Measurements from ENCODE around the gene MAPKAPK5. TPM values are rescaled to one million over a fixed set of nuclear protein-coding genes. Genes with fewer than 3 reads are reported as not detected.

The MAPKAPK5 gene
- polyA plus RNA-seq, 1 donor from 2014 or later, result 35.0 TPM

GRCh38 chr12:111846016-111846415 is 4.0 kb downstream of the MAPKAPK5 start:
- Mint-ChIP-seq H3K36me3 (peaks cover 4% of the 10 kb centered on the region), H3K27me3 (no peaks in the 10 kb centered on the region), H3K4me3 (peak overlapping the region in 1 of 4 donors; percentile 17), H3K4me1 (peaks cover 24 to 31% (median 28%) of the 10 kb centered on the region in 3 donors), H3K27ac (peak overlapping the region in 1 of 3 donors; percentile 23), H3K9me3 (peaks cover 0 to 7% (median 3%) of the 10 kb centered on the region in 3 donors)

DNA sequence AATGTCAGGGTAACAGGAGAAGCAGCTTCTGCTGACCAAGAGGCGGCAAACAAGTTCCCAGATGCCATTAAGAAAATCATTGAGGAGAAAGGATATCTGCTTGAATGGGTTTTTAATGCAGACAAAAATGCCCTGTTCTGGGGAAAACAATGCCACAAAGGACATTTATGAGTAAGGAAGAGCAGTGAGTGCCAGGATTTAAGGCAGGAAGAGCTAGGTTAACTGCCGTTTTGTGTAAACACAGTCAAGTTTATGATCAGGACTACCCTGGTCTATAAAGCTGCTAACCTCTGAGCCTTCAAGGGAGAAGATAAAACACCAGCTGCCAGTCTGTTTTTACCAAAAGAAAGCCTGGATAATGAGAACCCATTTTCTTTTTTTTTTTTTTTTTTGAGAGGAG is 8.5 kb downstream of the MAPKAPK5 start:
- H3K4me3 Mint-ChIP-seq, result no peak overlapping the region
- H3K27me3 Mint-ChIP-seq, result no peaks in the 10 kb centered on the region
- H3K27ac Mint-ChIP-seq, result no peak overlapping the region
- peaks cover 8% of the 10 kb centered on the region for H3K36me3 Mint-ChIP-seq
- H3K4me1 Mint-ChIP-seq, result peaks cover 11 to 22% (median 16%) of the 10 kb centered on the region in 3 donors
- peaks cover 0 to 7% (median 0%) of the 10 kb centered on the region in 3 donors for H3K9me3 Mint-ChIP-seq

- H3K27ac Mint-ChIP-seq, result no peak overlapping the region
- H3K4me3 Mint-ChIP-seq, result no peak overlapping the region
- H3K36me3 Mint-ChIP-seq, result peaks cover 5% of the 10 kb centered on the region
- H3K9me3 Mint-ChIP-seq, result no peaks in the 10 kb centered on the region
- H3K27me3 Mint-ChIP-seq, result no peaks in the 10 kb centered on the region
- peaks cover 10 to 23% (median 11%) of the 10 kb centered on the region in 3 donors for H3K4me1 Mint-ChIP-seq
Observed at GRCh38 chr12:111858186-111858585, 16.2 kb downstream of the MAPKAPK5 start.

DNA sequence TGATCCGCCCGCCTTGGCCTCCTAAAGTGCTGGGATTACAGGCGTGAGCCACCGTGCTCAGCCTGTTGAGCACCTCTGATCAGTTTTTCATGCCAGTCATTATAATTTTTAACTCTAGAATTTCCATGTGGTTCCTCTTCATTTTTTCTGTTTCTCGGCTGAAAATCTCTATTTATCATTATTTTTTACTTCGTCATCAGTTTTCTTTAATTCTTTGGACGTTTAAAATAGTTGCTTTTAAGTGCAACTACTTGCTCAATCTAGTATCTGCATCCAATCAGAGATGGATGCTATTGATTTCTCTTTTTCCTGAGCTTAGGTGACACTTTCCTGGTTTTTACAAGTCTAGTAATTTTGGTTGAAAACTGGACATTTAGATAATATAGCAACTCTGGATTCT is 16.8 kb downstream of the MAPKAPK5 start:
- Mint-ChIP-seq H3K9me3 (no peaks in the 10 kb centered on the region), H3K4me1 (peaks cover 10 to 23% (median 11%) of the 10 kb centered on the region in 3 donors), H3K36me3 (peaks cover 5% of the 10 kb centered on the region), H3K27ac (no peak overlapping the region), H3K4me3 (no peak overlapping the region), H3K27me3 (no peaks in the 10 kb centered on the region)

- Mint-ChIP-seq H3K4me3 (no peak overlapping the region), H3K9me3 (no peaks in the 10 kb centered on the region), H3K27me3 (no peaks in the 10 kb centered on the region), H3K4me1 (peaks cover 4 to 6% (median 4%) of the 10 kb centered on the region in 3 donors), H3K36me3 (peaks cover 3% of the 10 kb centered on the region), H3K27ac (no peak overlapping the region)
Observed at GRCh38 chr12:111864913-111865312, 22.9 kb downstream of the MAPKAPK5 start.

DNA sequence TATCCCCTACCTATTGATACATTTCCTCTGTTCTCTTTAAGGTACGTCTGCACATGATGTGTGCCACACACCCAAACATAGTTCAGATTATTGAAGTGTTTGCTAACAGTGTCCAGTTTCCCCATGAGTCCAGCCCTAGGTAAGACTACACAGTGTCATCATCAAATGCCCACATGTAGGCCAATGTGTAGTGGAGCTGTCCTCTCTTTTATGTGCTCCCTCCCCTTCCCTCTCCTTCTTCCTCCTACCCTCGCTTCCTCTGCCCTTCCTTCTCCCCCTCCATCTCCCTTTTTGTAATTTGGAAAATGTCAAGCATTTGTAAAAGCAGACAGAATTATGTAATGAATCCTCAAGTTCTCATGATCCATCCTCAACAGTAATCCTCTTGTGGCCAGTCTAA is 25.5 kb downstream of the MAPKAPK5 start:
- Mint-ChIP-seq H3K36me3 (peaks cover 13% of the 10 kb centered on the region), H3K4me3 (no peak overlapping the region), H3K9me3 (no peaks in the 10 kb centered on the region), H3K27me3 (no peaks in the 10 kb centered on the region), H3K4me1 (peaks cover 0 to 4% (median 4%) of the 10 kb centered on the region in 3 donors), H3K27ac (no peak overlapping the region)

DNA sequence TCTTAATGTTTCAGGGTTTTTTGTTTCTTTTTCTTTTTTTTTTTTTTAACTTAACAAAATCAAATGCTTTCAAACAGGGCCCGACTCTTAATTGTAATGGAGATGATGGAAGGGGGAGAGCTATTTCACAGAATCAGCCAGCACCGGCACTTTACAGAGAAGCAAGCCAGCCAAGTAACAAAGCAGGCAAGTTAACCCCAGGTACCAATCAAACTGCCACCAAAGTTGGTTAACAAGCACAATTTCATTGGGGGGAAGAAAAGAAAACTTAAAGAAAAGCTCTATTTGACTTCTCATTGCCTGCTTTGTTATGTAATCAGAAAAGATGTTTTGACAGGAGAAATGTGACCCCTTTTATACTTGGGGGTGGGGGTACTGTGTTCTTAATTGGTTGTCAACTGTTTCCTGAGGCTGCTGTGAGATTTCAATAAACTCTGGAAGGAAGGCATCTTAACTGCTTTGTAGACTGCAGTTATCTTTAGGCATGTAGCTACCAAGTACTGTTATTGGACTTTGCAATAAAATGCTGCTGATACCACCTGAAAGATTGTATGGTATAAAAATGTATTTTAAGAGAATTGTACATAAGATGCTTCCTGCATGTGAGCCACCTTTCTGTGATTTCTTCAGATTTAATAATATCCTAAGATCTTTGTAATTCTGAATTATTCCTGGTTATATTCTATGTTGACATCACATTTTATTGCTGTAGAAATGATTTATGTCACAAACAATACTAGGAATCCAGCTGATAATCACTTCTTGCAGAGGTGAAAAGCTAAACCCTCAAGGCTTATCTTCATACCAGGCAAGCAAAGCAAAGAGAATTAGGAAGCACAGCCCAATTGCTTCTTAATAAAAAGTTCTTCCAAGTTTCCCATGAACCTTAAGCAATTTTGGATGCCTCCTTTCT is 26.9 kb downstream of the MAPKAPK5 start:
- Mint-ChIP-seq H3K4me1 (peaks cover 0 to 2% (median 0%) of the 10 kb centered on the region in 3 donors), H3K9me3 (no peaks in the 10 kb centered on the region), H3K27ac (no peak overlapping the region), H3K36me3 (peaks cover 19% of the 10 kb centered on the region), H3K4me3 (no peak overlapping the region), H3K27me3 (no peaks in the 10 kb centered on the region)

DNA sequence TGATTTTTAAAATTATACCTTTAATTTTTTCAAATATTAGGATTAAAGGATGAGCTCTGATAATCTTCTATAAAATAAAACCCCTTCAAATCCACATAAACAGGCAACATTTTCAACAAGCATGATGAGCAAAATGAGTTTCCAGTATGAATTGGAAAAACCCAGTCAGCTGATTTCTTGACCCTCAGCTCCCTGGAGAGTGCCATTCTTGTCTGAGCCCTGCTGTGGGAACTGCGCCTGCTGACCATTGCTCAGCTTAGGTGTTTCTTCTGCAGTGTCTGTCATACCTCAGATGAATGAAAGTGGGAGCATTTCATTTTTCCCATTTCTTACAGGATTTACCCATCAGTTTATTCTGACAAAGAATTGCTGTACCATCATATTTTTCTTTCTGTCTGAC is 27.6 kb downstream of the MAPKAPK5 start:
- no peak overlapping the region for H3K4me3 Mint-ChIP-seq
- H3K27me3 Mint-ChIP-seq, result no peaks in the 10 kb centered on the region
- H3K9me3 Mint-ChIP-seq, result no peaks in the 10 kb centered on the region
- peaks cover 0 to 2% (median 0%) of the 10 kb centered on the region in 3 donors for H3K4me1 Mint-ChIP-seq
- H3K36me3 Mint-ChIP-seq, result peaks cover 20% of the 10 kb centered on the region
- no peak overlapping the region for H3K27ac Mint-ChIP-seq

GRCh38 chr12:111870216-111870615 is 28.2 kb downstream of the MAPKAPK5 start:
- Mint-ChIP-seq H3K4me3 (no peak overlapping the region), H3K36me3 (peaks cover 20% of the 10 kb centered on the region), H3K9me3 (no peaks in the 10 kb centered on the region), H3K4me1 (peaks cover 0 to 2% (median 0%) of the 10 kb centered on the region in 3 donors), H3K27ac (no peak overlapping the region), H3K27me3 (no peaks in the 10 kb centered on the region)

GRCh38 chr12:111870706-111871105 is 28.7 kb downstream of the MAPKAPK5 start:
- H3K4me1 Mint-ChIP-seq, result peaks cover 0 to 2% (median 0%) of the 10 kb centered on the region in 3 donors
- H3K36me3 Mint-ChIP-seq, result peaks cover 21% of the 10 kb centered on the region
- H3K27ac Mint-ChIP-seq, result no peak overlapping the region
- no peaks in the 10 kb centered on the region for H3K9me3 Mint-ChIP-seq
- no peaks in the 10 kb centered on the region for H3K27me3 Mint-ChIP-seq
- no peak overlapping the region for H3K4me3 Mint-ChIP-seq

- Mint-ChIP-seq H3K36me3 (peaks cover 24% of the 10 kb centered on the region), H3K9me3 (no peaks in the 10 kb centered on the region), H3K27ac (no peak overlapping the region), H3K4me3 (no peak overlapping the region), H3K4me1 (peaks cover 0 to 2% (median 0%) of the 10 kb centered on the region in 3 donors), H3K27me3 (no peaks in the 10 kb centered on the region)
Observed at GRCh38 chr12:111873113-111873512, 31.1 kb downstream of the MAPKAPK5 start.

DNA sequence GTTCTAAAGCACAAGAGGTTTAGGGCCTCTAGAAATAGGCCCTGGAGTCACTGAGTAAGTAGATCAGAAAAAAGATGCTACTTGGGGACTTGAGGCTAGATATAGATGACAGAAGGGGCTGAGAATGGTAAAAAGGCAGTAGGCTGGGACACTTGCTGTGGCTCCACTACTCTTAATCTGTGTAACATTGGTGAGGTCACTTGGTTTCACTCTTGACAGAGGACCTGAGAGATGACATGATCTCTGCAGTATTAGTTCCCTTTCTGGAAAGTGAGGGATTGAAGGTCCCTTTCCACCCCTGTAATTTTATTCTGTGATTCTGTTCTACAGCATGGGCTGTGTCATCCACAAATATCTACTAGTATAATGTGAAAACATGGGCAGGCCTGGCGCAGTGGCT is 39.7 kb downstream of the MAPKAPK5 start:
- H3K27me3 Mint-ChIP-seq, result no peaks in the 10 kb centered on the region
- H3K27ac Mint-ChIP-seq, result no peak overlapping the region
- peaks cover 4% of the 10 kb centered on the region for H3K36me3 Mint-ChIP-seq
- no peaks in the 10 kb centered on the region for H3K9me3 Mint-ChIP-seq
- H3K4me3 Mint-ChIP-seq, result no peak overlapping the region
- H3K4me1 Mint-ChIP-seq, result peaks cover 0 to 3% (median 0%) of the 10 kb centered on the region in 3 donors

- no peaks in the 10 kb centered on the region for H3K27me3 Mint-ChIP-seq
- peak overlapping the region in 1 of 3 donors; percentile 68 for H3K27ac Mint-ChIP-seq
- no peaks in the 10 kb centered on the region for H3K9me3 Mint-ChIP-seq
- peaks cover 0 to 6% (median 0%) of the 10 kb centered on the region in 3 donors for H3K4me1 Mint-ChIP-seq
- H3K4me3 Mint-ChIP-seq, result no peak overlapping the region
- peaks cover 2% of the 10 kb centered on the region for H3K36me3 Mint-ChIP-seq
Observed at GRCh38 chr12:111886662-111887545, 44.9 kb downstream of the MAPKAPK5 start.

DNA sequence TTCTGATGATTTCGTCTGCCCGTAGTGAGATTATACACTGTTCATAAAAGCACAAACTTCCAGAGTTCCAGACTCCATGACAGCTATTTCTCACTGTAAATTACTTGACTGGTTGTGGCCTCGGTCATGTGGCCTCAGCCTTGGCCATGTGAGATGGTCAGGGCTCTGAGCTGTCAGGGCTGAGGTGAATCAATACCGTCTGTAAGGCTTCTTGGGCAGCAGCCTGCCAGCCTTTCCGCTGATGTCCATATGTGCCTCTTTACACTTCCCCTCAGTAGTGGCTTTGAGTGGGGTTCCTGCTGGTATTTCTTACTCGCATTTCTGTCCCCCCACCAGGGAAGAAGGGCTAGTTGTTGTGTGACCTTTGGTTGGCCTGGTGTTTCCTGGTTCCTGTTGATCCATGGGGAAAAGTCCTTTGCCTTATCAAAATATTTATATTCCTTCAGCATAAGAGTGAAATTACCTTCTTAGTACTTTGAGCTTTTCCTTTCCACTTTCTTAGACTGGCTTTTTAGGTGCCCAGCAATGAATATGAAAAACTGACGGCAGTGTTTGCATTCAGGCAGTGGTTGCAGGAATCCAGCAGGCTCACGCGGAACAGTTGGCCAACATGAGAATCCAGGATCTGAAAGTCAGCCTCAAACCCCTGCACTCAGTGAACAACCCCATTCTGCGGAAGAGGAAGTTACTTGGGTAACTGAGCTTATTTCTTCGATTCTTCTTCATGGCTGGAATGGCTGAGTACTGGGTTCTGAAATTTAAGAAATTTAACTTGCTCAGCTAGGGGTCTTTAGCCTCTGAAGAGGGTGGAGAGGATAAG is 46.1 kb downstream of the MAPKAPK5 start:
- H3K27ac Mint-ChIP-seq, result peak overlapping the region in 1 of 3 donors; percentile 63
- H3K36me3 Mint-ChIP-seq, result peaks cover 2% of the 10 kb centered on the region
- H3K4me3 Mint-ChIP-seq, result no peak overlapping the region
- peaks cover 0 to 6% (median 0%) of the 10 kb centered on the region in 3 donors for H3K4me1 Mint-ChIP-seq
- H3K27me3 Mint-ChIP-seq, result no peaks in the 10 kb centered on the region
- no peaks in the 10 kb centered on the region for H3K9me3 Mint-ChIP-seq

All from IgD-negative memory B cell (primary cell).